ENCODE data around the gene DLGAP1. TPM values are rescaled to one million over a fixed set of nuclear protein-coding genes. Genes with fewer than 3 reads are reported as not detected.
A peak's percentile ranks its signal among the peaks of the same experiment; 100 is the strongest.

The DLGAP1 gene
- total RNA-seq, 1 experiment from 2014 or later, result 23.0 TPM

DNA sequence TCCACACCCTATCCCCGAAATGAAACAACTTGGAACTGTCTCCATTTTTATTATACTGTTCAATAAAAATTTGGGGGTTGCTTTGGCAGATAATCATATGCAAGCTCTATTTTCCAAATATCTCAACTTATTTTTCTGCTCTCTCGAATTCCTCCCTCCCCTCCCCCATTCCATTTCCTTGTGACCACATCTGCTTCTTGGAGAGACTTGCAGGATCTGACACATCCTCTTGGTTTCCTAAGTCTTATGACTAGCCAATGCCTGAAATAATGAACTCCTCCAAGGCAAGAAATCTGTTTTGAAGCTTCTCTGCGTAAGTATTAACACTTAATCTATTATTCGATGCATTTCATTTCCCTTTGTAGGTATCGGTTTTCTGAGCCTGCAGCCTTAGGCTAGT, 989.1 kb downstream of the DLGAP1 start:
- ATAC-seq (no peak), DNase-seq (ENCODE audit: low spot score) (no peak)
- Mint-ChIP-seq H3K27me3 (ENCODE audit: low read depth) (no peaks in the 10 kb centered on the region), H3K9me3 (no peaks in the 10 kb centered on the region), H3K4me3 (no peak overlapping the region), H3K27ac (peak overlapping the region; percentile 97), H3K36me3 (peaks cover 4% of the 10 kb centered on the region; the same call in 1 of the 2 replicates), H3K4me1 (peaks cover 52% of the 10 kb centered on the region)
- ChIA-PET POLR2A (interaction anchor here (0.7 kb wide), 2 partner anchors 101 to 138 kb away, joined by 4 read pairs; no protein-coding TSS in a partner anchor), CTCF (interaction anchor here (0.8 to 4.8 kb wide), 9 partner anchors 10 to 200 kb away, joined by 3 to 39 read pairs (median 15); no protein-coding TSS in a partner anchor)
- TF ChIP-seq ZNF138 (CRISPR knock-in tag; conservative IDR thresholded peaks at IDR 0.05), result no peak
- TF ChIP-seq ZNF281 (CRISPR knock-in tag; IDR thresholded peaks at IDR 0.05), result no peak
- TF ChIP-seq, protein P1, sequence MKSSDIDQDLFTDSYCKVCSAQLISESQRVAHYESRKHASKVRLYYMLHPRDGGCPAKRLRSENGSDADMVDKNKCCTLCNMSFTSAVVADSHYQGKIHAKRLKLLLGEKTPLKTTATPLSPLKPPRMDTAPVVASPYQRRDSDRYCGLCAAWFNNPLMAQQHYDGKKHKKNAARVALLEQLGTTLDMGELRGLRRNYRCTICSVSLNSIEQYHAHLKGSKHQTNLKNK (CRISPR knock-in tag; IDR thresholded peaks at IDR 0.05), result no peak

GRCh38 chr18:3463051-3463450, 992.1 kb downstream of the DLGAP1 start:
- ATAC-seq (no peak), DNase-seq (ENCODE audit: low spot score) (no peak)
- no peaks in the 10 kb centered on the region for H3K27me3 Mint-ChIP-seq (ENCODE audit: low read depth)
- peaks cover 30% of the 10 kb centered on the region for H3K36me3 Mint-ChIP-seq
- ChIA-PET POLR2A (interaction anchor here (0.5 kb wide), 1 partner anchor 133 kb away, joined by 4 read pairs; no protein-coding TSS in a partner anchor), CTCF (interaction anchor here (0.6 to 2.5 kb wide), 4 partner anchors 8 to 203 kb away, joined by 3 to 15 read pairs (median 4); no protein-coding TSS in a partner anchor)
- peaks cover 63% of the 10 kb centered on the region for H3K4me1 Mint-ChIP-seq
- H3K9me3 Mint-ChIP-seq, result peaks cover 4% of the 10 kb centered on the region; the same call in 1 of the 2 replicates
- peak overlapping the region; percentile 67; the same call in 1 of the 2 replicates for H3K27ac Mint-ChIP-seq
- H3K4me3 Mint-ChIP-seq, result no peak overlapping the region
- TF ChIP-seq RORB (CRISPR knock-in tag; IDR thresholded peaks at IDR 0.05), result no peak
- TF ChIP-seq, protein P2, sequence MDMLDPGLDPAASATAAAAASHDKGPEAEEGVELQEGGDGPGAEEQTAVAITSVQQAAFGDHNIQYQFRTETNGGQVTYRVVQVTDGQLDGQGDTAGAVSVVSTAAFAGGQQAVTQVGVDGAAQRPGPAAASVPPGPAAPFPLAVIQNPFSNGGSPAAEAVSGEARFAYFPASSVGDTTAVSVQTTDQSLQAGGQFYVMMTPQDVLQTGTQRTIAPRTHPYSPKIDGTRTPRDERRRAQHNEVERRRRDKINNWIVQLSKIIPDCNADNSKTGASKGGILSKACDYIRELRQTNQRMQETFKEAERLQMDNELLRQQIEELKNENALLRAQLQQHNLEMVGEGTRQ (CRISPR knock-in tag; IDR thresholded peaks at IDR 0.05), result no peak
- TF ChIP-seq ZNF423 (CRISPR knock-in tag; IDR thresholded peaks at IDR 0.05), result no peak
- TF ChIP-seq ZNF281 (CRISPR knock-in tag; IDR thresholded peaks at IDR 0.05), result no peak
- TF ChIP-seq TEAD1 (CRISPR knock-in tag; IDR thresholded peaks at IDR 0.05), result no peak
- TF ChIP-seq, protein P3, sequence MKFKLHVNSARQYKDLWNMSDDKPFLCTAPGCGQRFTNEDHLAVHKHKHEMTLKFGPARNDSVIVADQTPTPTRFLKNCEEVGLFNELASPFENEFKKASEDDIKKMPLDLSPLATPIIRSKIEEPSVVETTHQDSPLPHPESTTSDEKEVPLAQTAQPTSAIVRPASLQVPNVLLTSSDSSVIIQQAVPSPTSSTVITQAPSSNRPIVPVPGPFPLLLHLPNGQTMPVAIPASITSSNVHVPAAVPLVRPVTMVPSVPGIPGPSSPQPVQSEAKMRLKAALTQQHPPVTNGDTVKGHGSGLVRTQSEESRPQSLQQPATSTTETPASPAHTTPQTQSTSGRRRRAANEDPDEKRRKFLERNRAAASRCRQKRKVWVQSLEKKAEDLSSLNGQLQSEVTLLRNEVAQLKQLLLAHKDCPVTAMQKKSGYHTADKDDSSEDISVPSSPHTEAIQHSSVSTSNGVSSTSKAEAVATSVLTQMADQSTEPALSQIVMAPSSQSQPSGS (CRISPR knock-in tag; IDR thresholded peaks at IDR 0.05; ENCODE audit: borderline replicate concordance, low read depth), result no peak
- TF ChIP-seq, protein P4, sequence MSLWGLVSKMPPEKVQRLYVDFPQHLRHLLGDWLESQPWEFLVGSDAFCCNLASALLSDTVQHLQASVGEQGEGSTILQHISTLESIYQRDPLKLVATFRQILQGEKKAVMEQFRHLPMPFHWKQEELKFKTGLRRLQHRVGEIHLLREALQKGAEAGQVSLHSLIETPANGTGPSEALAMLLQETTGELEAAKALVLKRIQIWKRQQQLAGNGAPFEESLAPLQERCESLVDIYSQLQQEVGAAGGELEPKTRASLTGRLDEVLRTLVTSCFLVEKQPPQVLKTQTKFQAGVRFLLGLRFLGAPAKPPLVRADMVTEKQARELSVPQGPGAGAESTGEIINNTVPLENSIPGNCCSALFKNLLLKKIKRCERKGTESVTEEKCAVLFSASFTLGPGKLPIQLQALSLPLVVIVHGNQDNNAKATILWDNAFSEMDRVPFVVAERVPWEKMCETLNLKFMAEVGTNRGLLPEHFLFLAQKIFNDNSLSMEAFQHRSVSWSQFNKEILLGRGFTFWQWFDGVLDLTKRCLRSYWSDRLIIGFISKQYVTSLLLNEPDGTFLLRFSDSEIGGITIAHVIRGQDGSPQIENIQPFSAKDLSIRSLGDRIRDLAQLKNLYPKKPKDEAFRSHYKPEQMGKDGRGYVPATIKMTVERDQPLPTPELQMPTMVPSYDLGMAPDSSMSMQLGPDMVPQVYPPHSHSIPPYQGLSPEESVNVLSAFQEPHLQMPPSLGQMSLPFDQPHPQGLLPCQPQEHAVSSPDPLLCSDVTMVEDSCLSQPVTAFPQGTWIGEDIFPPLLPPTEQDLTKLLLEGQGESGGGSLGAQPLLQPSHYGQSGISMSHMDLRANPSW (CRISPR knock-in tag; conservative IDR thresholded peaks at IDR 0.05; ENCODE audit: low read depth), result no peak
- TF ChIP-seq E2F5 (CRISPR knock-in tag; IDR thresholded peaks at IDR 0.05), result no peak
- TF ChIP-seq FOXK1 (CRISPR knock-in tag; IDR thresholded peaks at IDR 0.05), result no peak
- no peak for TF ChIP-seq RELA (CRISPR knock-in tag; IDR thresholded peaks at IDR 0.05; ENCODE audit: borderline replicate concordance)
- TF ChIP-seq, protein P5, sequence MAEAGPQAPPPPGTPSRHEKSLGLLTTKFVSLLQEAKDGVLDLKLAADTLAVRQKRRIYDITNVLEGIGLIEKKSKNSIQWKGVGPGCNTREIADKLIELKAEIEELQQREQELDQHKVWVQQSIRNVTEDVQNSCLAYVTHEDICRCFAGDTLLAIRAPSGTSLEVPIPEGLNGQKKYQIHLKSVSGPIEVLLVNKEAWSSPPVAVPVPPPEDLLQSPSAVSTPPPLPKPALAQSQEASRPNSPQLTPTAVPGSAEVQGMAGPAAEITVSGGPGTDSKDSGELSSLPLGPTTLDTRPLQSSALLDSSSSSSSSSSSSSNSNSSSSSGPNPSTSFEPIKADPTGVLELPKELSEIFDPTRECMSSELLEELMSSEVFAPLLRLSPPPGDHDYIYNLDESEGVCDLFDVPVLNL (CRISPR knock-in tag; IDR thresholded peaks at IDR 0.05; ENCODE audit: borderline replicate concordance, low read depth), result no peak
- TF ChIP-seq JUN (CRISPR knock-in tag; IDR thresholded peaks at IDR 0.05), result no peak
- TF ChIP-seq SP1 (CRISPR knock-in tag; conservative IDR thresholded peaks at IDR 0.05), result no peak
- no peak for TF ChIP-seq ELF4 (CRISPR knock-in tag; IDR thresholded peaks at IDR 0.05; ENCODE audit: low read depth)
- no peak for TF ChIP-seq FOXJ3 (CRISPR knock-in tag; IDR thresholded peaks at IDR 0.05; ENCODE audit: borderline replicate concordance)
- TF ChIP-seq TCF7 (CRISPR knock-in tag; IDR thresholded peaks at IDR 0.05; ENCODE audit: low read depth), result no peak
- TF ChIP-seq, protein P6, sequence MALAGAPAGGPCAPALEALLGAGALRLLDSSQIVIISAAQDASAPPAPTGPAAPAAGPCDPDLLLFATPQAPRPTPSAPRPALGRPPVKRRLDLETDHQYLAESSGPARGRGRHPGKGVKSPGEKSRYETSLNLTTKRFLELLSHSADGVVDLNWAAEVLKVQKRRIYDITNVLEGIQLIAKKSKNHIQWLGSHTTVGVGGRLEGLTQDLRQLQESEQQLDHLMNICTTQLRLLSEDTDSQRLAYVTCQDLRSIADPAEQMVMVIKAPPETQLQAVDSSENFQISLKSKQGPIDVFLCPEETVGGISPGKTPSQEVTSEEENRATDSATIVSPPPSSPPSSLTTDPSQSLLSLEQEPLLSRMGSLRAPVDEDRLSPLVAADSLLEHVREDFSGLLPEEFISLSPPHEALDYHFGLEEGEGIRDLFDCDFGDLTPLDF (CRISPR knock-in tag; IDR thresholded peaks at IDR 0.05), result no peak

Data from WTC11 (cell line).